ENCODE results near the gene PHACTR2.

DNA sequence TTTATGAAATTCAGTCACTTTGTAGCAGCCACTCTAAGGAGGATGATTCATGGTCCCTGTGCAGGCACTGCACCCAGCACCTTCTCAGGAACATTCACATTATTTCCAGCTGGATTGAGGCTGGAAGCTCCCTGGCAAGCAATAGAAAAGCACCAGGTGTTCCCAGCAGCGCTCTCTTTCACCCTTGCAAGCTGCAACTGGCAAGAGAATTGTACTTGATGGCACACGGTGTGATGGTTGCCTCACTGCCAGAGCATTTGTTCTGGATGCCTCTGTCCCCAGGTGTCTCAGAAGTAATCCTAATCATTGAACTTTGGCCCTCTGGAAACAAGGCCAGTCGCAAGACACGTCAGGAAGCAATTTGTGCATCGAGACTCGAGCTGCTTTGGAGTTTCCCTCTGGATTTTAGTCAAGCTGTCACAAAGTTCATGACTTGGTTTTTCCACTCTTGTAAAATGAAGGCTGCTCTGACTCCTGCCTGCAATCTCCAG lies 24.9 kb upstream of the PHACTR2 start:
- TF ChIP-seq, protein P1, sequence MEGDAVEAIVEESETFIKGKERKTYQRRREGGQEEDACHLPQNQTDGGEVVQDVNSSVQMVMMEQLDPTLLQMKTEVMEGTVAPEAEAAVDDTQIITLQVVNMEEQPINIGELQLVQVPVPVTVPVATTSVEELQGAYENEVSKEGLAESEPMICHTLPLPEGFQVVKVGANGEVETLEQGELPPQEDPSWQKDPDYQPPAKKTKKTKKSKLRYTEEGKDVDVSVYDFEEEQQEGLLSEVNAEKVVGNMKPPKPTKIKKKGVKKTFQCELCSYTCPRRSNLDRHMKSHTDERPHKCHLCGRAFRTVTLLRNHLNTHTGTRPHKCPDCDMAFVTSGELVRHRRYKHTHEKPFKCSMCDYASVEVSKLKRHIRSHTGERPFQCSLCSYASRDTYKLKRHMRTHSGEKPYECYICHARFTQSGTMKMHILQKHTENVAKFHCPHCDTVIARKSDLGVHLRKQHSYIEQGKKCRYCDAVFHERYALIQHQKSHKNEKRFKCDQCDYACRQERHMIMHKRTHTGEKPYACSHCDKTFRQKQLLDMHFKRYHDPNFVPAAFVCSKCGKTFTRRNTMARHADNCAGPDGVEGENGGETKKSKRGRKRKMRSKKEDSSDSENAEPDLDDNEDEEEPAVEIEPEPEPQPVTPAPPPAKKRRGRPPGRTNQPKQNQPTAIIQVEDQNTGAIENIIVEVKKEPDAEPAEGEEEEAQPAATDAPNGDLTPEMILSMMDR (IDR thresholded peaks at IDR 0.05): no peak
- no peak for TF ChIP-seq POLR2A (IDR thresholded peaks at IDR 0.05)
